GM12873 (cell line): Measurements from ENCODE around the gene EP400.

ENCODE experiments used
- CTCF ChIP-seq: IDR thresholded peaks from 2 replicates; pipeline ENCODE4 v1.5.1; 2012; ENCODE audit warnings: low read depth, mild to moderate bottlenecking, moderate library complexity, low read length, control low read depth; ENCODE audit not compliant: insufficient read depth; ENCODE audit errors: missing control alignments

EP400 gene

GRCh38 chr12:132018193-132018916 lies 68.6 kb downstream of the EP400 start:
- TF ChIP-seq CTCF, result no peak

GRCh38 chr12:132019891-132020290 lies 70.1 kb downstream of the EP400 start:
- no peak for TF ChIP-seq CTCF

- TF ChIP-seq CTCF, result no peak
Measured at GRCh38 chr12:132020292-132020691, 70.5 kb downstream of the EP400 start.

GRCh38 chr12:132021031-132021871 lies 71.5 kb downstream of the EP400 start:
- TF ChIP-seq CTCF, result no peak

GRCh38 chr12:132021965-132022364 lies 72.2 kb downstream of the EP400 start:
- TF ChIP-seq CTCF, result no peak

GRCh38 chr12:132023658-132024057 lies 73.9 kb downstream of the EP400 start:
- TF ChIP-seq CTCF, result no peak

GRCh38 chr12:132024758-132025157 lies 75.0 kb downstream of the EP400 start:
- TF ChIP-seq CTCF, result no peak
